OCI-LY7 (cell line): ENCODE data around the gene GSE1.

ENCODE experiments used
- EZH2phosphoT487 ChIP-seq: fragments of 200-600 bp; sonication (generic); IDR thresholded peaks from 2 replicates; pipeline ENCODE4 v1.6.1; 2018; ENCODE audit warnings: low read depth, borderline replicate concordance, mild to moderate bottlenecking, mixed run types, antibody characterized with exemption, low read length, moderate library complexity, mixed read lengths
- TF ChIP-seq, protein P1 (sequence below): fragments of 200-600 bp; sonication (generic); conservative IDR thresholded peaks from 2 replicates; pipeline ENCODE4 v1.5.1; 2014; ENCODE audit warnings: mild to moderate bottlenecking, antibody characterized with exemption, low read length, moderate library complexity, mixed read lengths

DNA sequence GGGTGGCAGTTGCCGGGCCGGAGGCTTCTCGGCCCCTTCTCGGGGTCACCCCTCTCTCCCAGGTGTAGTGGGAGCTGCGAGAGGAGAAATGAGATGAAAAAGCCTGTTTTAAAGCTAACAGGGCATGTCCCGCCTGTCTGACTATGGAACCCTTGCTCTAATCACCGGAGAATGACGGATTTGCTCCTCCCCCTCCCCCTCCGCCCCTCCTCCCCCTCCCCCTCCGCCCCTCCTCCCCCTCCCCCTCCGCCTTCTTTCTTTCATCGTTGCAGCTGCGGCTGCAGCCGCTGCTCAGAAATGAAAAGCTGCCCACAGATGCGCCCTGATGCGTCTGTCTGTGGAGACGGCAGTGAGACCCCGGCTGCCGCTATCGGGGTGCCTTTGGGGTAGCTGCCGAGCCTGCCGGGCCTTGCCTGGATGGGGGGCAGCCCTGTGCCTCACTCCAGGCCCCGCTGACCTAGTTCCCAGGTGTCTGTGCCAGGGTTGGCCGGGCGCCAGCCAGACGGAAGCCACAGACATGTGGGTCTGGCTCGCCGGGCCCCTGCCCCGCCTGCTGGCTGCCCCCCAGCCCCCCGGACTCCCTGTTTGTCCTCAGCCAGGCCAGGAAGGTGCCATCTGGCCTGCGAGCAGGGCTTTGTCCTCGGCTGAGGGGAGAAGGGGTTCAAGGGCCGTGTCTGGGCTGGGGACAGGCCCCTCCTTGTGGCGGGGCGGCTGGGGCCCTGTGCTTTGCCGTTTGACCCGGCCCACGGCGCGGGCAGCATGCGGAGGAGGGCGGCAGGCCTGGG, 37.9 kb downstream of the GSE1 start:
- TF ChIP-seq, protein P1, sequence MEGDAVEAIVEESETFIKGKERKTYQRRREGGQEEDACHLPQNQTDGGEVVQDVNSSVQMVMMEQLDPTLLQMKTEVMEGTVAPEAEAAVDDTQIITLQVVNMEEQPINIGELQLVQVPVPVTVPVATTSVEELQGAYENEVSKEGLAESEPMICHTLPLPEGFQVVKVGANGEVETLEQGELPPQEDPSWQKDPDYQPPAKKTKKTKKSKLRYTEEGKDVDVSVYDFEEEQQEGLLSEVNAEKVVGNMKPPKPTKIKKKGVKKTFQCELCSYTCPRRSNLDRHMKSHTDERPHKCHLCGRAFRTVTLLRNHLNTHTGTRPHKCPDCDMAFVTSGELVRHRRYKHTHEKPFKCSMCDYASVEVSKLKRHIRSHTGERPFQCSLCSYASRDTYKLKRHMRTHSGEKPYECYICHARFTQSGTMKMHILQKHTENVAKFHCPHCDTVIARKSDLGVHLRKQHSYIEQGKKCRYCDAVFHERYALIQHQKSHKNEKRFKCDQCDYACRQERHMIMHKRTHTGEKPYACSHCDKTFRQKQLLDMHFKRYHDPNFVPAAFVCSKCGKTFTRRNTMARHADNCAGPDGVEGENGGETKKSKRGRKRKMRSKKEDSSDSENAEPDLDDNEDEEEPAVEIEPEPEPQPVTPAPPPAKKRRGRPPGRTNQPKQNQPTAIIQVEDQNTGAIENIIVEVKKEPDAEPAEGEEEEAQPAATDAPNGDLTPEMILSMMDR = no peak
- TF ChIP-seq EZH2phosphoT487 = no peak
